Fibroblast of gingiva (primary cell): ENCODE measurements around the gene TTLL12.

Source experiments
- DNase-seq: peaks from one replicate; pipeline ENCODE4 v3.0.0-alpha.2; 2011; ENCODE audit warnings: low read depth

The TTLL12 gene

DNA sequence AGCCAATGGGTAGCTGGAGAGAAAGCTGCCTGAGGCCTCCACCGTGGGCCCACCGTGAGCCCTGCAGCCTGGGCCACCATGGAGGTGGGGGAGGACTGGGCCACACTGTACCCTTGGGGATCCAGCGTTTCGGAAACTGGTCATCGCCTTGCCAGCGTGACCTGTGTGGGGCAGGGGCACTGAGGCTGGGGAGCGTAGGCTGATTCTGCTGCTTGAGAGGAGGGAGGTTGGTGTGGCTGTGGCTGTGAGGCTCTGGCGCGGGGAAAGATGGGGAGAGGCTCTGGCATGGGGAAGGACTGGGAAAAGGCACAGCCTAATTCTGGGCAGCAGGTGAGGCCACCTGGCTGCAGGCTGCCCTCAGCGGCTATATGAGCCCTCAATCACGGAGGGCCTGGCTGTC is 12.6 kb upstream of the TTLL12 start:
- DNase-seq = no peak

DNA sequence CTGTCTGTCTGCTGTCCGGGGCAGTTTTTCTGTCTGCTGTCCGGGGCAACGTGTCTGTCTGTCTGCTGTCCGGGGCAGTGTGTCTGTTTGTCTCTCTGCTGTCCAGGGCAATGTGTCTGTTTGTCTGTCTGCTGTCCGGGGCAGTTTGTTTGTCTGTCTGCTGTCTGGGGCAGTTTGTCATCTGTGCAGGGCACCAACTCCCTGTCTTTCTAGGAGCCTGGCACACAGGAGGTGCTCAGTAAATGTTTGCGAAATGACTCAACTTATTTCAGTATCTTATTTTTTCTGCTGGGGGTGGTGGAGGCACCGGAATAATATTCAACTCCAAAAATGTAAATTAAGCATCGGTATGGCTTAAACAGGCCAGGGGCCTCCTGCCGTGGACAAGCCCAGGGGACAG is 12.0 kb upstream of the TTLL12 start:
- no peak for DNase-seq

DNA sequence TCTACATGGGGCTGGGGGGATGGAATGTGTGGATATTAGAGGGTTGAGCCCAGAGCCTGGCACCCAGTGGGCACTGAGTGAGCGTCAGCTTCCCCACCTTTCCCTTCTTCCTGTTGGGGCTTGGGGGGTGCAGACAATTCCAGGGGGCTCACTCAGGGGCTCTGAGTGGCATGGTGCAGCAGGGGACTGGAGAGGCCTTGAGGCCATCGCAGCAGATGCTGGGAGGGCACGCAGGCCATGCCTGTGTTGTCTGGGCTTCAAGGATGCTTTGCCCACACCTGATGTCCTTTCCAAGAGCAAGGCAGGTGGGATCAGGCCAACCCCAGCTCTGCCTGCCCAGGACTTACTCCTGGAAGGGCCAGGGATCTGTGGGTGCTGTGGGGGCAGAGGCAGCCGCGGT is 11.2 kb upstream of the TTLL12 start:
- DNase-seq = no peak

DNA sequence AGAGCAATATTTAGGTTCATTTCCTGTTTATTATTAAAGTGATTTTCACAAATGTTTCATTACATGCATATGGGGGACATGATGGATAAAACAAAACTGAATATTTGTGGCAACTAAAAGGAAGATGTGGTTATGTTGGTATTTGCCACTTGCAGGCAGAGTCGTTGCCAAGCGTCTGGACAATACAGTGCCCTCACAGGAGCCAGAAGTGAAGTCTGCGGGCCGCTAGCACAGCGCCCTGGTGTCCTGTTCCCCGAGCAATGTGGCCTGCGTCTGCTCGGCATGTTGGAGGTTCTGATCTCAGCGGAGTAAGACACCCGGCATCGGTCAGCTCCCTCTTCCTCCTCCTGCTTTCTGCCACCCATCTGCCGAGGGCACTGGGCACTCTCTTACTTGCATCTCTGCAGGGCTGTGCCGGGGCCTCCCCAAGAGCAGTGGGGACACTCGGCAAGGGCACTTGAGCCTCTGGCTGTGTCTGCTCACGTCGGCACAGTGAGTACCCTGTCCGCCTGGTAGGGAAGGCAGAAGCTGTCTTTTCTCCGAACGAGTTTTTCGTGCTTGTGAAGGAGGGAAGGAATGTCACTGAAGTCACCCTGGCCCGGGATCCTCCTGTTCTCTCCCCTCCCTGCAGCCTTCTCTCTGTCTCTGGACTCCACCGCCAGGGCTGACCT is 10.5 kb upstream of the TTLL12 start:
- DNase-seq = peak; percentile 70

DNA sequence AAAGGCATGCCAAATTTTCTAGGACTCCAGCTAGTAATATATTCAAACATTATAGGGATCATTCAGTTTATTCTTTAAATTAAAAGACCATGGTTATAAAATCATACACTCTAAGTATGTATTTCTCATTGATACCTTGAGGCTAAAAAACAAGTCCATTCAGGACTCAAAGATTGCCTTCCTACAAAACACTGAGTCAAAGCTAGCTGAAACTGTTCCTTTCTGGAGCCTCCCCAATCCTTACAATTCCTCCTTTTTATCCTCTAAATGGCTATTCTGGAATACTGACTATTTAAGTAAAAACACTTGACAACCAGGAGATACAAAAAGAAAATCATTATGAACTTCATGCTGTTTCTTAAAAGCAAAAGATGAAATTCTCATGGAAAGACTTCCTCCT is 4.9 kb upstream of the TTLL12 start:
- DNase-seq = no peak

DNA sequence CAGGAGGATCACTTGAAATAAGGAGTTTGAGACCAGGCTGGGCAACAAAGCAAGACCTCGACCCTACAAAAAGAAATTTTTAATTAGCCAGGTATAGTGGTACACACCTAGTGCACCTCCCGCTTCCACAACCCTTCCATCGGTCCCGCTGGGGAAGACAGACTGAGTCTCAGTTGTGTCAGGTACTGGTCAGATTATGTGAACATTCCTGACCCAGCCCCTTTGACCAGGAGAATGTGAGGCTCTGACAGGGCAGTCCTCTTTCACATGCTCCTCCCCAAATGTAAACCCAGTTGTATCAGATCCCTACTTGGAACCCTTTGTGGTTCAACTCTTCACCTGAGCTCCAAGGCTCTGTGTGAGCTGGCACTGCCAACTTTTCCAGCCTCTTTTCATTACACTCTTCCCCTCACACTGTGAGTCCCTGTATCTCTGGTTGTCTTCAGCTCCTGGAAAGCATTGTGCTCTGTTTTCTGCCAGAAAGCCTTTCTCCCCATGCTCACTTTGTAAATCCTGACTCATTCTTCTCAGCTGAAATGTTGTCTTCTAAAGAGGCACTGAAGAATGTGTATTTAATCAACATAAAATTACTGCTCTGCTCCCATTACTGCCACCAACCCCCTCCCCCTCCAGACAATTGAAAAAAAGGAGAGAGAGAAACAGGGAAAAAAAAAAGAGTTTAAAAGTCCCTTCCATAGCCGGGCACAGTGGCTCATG is 2.1 kb upstream of the TTLL12 start:
- no peak for DNase-seq

DNA sequence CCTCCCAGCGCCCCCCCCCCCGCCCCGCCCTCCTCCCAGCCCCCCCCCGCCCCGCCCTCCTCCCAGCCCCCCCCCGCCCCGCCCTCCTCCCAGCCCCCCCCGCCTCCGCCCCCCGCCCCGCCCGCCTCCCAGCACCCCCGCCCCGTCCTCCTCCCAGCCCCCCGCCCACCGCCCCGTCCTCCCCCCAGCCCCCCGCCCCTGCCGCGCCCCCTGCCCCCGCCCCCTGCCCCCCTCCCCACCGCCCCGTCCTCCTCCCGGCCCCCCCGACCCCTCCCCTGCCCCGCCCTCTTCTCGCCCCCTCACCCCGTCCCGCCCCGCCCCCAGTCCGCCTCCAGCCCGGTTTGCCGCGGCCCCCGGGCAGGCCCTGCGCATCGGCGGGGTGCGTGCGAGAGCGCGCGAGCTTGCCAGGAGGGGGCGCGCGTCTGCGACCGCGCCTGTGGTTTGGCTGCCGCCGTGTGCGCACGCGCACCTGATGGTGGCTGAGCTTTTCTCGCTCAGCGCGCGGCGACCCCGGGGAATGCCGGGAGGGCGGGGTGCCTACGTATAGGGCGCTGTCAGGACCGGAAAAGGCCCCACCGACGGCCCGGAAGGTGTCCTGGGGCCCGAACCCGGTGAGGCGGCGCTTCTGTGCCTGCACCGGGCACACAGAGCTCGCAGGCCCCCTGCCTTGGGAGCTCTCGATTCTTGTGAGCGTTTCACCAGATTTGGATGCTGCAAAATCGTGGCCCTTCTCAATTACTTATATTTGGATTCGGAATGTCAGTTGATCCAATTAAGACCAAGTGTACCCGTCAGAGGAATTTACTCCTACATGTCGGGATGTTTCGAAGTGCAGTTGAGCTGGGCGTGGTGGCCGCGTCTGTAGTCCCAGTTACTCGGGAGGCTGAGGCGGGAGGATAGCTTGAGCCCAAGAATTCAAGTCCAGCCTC is 501 bp upstream of the TTLL12 start:
- DNase-seq = peak; percentile 93

DNA sequence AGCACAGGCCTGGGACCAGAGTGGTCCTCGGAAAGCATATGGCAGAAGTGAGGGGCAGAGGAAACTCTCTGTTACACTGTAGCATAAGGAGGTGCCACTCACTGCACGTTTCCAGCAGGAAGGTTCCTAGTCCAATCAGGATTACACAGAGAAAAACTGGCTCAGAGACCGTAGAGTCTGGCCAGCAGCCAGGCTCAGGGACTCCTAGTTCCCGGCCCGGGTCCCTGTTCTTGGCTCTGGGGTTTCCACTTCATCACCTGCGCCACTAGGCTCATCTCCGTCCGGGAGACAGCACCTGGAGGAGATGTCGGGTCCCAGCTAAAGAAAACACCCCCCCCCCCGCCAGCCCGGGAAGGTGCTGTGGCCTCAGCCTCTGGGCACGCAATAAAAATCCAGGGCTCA is 1.1 kb downstream of the TTLL12 start:
- peak; percentile 19 for DNase-seq

DNA sequence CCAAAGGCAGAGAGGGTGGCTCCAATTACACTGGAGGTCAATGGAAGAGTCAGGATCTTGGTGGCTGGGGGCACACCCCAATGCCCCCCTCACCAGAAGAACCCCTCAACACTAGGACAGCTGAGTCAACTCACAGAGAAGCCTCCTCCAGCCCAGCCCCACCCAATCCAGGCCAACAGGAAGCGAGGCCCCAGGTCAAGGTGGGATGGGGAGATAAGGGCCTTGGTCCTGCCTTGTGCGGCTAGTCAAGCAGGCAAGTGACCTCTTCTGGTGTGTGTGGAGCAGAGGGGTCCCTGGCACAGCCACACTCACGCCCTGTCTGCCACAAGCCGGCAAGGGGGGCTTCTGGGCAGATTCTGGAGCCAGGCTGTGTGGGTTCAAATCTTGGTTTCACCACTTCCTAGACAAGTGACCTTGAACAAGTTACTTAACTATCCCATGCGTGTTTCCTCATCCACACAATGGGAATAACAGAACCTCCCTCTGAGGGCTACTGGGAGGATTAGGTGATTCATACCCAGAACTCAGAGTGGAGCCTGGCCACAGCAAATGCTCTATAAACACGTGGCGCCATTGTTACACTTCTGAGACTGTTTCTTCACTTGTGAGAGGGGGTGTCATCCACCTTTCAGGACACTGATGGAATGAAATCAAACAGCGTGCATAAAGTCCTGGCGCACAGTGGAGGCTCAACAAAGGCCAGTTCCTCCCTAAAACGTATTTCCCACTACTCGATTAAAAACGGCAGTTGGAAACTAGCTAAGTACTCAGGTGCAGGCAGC is 3.2 kb downstream of the TTLL12 start:
- DNase-seq = no peak

DNA sequence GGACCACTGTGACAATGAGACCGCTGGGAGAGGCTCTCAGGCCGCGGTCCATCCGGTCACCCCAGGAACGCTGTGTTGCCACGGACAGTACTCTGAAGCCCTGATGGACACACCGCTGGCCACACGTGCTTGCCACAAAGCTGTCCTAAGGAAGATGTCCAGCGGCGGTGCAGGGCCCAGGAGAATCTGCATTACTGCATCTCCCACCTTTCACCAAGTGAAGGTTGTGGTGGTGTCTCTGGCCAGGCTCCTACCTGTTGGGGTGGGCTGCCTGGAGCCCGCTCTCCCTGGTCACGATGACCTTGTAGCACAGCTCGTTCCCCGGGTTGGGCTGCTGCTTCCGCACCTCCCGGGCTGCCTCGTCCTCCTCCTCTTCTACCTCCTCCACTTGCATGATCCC is 4.2 kb downstream of the TTLL12 start:
- no peak for DNase-seq

DNA sequence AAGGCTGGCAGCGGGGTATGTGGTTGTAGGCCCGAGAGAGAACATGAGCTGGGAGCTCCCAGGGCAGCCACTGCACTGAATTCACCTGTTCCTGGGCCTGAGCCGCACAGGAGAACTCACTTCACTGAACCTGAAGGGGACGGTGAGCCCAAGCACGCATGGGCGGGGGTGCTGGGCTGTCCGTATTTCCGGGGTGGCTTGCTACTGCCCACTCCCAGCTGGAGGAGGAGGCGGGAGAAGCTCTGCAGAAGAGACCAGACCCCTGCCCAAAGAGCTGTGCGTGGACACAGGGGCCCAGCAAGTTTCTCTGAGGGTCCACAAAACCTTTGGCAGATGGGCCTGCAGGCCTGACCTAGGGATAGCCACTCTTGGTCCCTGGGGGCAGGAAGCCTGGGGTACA is 4.8 kb downstream of the TTLL12 start:
- DNase-seq = no peak

DNA sequence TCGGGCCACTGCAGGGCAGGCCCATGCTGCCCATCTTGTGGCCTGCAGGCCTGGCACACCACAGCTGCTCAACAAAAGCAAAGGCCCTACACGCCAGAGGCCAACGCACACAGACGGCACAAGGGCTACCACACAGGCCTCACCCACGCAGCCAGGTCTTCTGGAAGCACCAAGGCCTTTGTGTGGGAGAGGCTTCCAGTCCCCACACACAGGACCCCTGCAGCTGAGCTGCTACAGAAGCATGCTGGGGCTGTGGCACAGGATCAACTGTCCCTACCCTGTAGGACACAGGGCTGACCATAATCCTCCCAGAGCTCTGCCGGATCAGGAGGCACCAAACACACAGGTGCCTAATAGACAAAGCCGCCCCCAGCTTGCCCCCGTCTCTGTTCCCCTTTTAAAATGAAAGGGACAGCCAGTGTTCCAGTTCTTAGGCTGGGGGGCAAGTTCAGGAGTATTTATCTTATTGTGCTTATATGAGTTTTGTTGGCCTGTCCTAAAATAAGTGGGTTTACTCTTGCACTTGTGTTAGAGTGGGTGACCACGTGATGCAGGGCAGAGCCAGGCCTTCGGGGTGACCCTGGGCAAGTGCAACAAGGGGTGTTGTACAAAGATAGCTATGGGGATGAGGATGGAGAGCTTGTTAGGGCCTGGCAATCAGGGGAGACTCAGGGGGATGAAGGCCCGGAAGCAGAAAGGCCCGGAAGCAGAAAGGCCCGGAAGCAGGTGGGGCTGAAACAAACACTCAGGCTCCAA is 5.4 kb downstream of the TTLL12 start:
- no peak for DNase-seq

DNA sequence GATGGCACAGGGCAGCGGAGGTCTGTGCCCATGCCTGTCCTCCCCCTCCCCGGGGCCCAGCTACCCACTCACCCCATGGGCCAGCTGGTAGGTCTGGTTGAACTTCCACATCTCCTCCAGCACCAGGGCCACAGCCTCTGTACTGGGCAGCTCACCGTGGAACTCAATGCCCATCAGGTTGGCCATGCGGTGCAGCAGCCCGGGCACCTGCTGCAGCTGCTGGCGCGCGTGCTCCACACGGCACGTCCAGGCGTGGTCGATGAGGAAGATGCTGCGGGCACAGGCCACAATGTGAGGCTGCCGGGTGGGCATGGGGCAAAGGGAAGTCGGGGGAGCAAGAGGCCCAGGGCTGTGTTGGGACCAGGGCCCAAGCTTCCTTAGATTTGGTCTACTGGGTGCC is 6.3 kb downstream of the TTLL12 start:
- DNase-seq = no peak

DNA sequence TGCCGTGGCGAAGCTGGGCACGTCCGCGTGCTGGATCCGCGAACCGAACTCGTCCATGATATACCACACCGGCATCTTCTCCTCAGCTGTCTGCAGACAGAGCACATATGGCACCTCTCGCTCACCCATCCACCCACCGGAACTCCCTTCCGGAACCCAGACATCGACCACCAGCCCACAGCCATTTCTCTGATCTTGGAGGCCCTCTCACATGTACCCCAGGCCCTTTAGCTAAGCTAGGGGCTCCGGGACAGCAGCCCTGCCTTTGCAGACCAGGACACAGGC is 7.1 kb downstream of the TTLL12 start:
- DNase-seq = no peak

DNA sequence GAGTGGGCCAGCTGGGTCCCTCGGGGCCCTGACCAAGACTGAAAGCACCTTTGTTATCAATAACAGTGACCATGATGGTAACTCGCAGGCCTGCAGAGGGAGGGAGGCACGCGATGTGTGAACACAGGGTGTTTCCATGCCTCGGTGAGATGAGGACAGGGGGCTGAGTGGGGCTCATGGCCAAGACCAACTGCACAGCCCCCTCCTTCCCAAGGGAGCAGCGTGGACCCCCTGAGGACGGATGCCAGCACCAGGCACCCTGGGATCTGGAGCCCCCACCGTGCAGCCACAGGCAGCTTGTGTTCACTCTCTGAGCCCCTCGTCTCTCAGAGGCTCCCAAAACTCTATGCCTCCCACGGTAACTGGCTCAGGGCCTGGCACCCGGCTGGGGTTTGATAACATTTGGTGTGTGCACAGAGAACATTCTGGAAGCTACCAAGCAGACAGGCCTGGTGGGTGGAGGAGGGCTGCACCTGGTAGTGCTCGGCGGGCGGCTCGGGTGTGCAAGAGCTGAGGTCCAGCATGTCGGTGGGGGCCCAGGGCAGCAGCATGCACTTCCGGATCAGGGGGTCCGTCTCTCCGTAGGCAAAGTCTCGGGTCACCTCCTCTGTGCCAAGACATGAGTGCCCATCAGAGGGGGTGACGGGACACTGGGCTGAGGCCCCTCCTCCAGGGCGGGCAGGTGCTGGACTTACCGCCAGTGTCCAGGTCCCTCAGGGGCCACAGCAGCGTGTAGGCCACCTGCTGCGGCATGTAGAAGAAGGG is 7.6 kb downstream of the TTLL12 start:
- DNase-seq = no peak

DNA sequence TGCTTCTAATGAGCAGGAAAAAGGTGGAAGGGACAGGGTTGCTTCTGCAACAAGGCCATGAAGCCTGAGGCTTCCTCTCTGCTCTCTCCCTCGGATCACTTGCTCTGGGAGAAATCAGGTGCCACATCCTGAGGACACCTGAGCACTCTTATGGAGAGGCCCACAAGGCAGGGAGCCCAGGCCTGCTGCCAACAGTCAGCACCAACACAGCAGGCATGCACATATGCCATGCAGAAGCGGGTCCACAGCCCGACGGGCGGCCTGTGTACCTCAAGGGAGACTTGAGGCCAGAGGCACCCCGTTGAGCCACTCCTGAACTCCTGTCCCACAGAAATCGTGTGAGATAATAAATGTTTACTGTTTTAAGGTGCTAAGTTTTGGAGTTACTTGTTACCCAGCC is 9.5 kb downstream of the TTLL12 start:
- DNase-seq = no peak

DNA sequence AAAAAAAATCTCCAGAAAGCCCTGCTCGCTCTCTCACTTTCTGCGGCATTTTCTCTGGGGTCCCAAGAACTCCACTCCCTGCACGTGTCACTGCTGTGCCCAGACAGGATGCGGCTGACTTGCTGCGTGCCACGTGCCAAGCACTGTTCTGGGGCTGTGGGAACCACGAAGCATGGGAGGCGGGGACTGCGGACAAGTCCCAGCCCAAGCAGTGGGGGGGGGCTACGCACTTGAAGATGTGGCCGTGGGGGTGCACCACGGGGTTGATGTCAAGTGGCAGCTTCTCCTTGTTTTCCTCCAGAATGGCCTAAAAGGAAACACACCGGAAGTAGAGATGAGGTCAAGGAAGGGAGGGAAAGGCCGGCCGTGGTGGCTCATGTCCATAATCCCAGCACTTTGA is 10.8 kb downstream of the TTLL12 start:
- DNase-seq = no peak

DNA sequence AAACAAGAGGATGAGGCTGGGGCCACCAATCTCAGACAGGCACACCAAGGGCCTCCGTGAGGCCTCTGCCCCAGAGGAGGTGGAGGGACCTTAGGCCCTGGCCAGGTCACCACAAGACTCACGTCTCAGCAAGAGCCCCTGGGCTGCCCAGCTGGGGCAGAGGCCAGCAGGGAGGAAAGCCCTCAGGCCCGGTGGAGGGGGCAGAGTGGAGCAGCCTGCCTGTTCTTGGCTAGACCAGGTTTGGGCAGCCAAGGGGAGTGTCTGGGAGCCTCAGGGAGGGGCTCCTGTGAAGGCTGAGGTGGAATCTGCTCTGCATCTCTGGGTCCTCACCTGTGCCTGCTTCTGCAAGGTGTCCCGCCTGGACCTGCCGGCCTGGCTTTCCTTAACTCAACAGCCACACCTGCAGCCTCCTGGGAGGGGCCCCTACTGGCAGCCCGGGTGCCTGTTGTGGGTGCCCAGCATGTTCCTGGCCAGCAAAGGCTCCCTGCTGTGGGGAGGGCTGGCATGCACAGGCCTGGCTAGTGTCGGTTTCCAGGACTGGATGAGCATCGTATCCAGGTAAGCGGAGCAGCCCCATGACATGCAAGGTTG is 11.9 kb downstream of the TTLL12 start:
- DNase-seq = no peak

DNA sequence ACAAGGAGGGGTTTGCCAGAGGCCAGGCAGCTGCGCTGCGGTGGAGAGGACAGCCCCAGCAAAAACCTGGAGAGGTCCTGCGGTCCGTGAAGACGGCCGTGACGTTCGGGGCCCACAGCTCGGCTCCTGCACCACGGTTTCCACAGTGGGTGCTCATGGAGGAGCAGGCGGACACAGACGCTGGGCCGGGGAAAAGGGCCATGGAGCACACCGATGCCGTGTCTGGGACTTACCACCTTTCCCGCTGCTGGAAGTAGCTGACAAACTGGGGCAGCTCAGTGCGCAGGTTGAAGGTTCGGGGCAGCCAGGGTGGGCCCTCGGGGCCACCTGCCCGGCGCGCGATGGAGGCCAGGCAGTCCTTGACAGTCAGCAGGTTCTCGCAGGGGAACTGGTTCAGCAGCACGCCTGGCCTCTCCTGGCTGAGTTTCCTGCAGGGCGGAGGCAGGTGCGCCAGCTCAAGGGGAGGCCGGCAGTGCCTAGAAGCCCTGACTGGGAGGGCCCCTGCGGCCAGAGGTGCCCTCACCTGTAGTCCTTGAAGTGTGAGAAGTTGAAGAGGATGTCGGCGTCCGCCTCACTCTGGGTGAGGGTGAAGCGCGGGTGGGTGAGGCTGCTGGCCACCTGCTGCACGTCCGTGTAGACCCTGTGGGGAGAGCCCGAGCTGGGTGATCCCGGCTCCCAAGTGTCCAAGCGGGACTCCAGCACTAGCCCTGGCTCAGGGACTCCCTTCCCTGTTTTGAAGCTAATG is 12.8 kb downstream of the TTLL12 start:
- no peak for DNase-seq

DNA sequence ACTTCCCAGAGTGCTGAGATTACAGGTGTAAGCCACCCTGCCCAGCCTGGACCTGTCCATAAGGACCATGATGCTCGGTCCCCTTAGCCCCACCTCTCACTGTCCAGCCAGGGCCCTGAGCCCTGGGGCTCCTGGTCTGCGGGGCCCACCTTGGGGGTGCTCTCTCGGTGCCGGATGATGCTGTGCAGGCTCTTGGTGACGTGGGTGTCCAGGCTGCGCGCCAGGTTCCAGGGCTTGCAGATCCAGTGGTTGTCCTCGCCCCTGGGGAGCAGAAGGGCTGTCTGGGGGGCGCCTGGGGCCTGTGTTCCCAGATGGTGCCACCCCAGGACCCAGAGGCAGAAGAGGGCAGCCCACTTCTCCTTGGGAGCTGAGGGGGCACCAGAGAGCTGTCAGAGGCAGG is 13.4 kb downstream of the TTLL12 start:
- DNase-seq = no peak
